HepG2 (cell line): ENCODE data around the gene PTK7. TPM values are rescaled to one million over a fixed set of nuclear protein-coding genes. Genes with fewer than 3 reads are reported as not detected.

ENCODE experiments used
- HDAC1 ChIP-seq: sonication (generic); formaldehyde crosslinking; IDR thresholded peaks from 2 replicates; pipeline ENCODE4 v1.5.1; 2020; ENCODE audit warnings: mild to moderate bottlenecking, missing genetic modification reagents
- KDM2A ChIP-seq: sonication (generic); formaldehyde crosslinking; IDR thresholded peaks from 2 replicates; pipeline ENCODE4 v1.4.0; 2020; ENCODE audit warnings: low read depth, missing genetic modification reagents, borderline replicate concordance
- KLF15 ChIP-seq: sonication (generic); formaldehyde crosslinking; IDR thresholded peaks from 2 replicates; pipeline ENCODE4 v1.8.1; 2023; ENCODE audit warnings: borderline replicate concordance, mild to moderate bottlenecking, inconsistent platforms, missing genetic modification reagents, mixed read lengths
- LBX2 ChIP-seq: sonication (generic); formaldehyde crosslinking; IDR thresholded peaks from 2 replicates; pipeline ENCODE4 v1.5.0; 2020; ENCODE audit warnings: missing genetic modification reagents, mild to moderate bottlenecking, borderline replicate concordance
- MAF1 ChIP-seq: sonication (generic); formaldehyde crosslinking; IDR thresholded peaks from 2 replicates; pipeline ENCODE4 v1.5.0; 2020; ENCODE audit warnings: missing genetic modification reagents, borderline replicate concordance
- MTF1 ChIP-seq: sonication (generic); formaldehyde crosslinking; IDR thresholded peaks from 2 replicates; pipeline ENCODE4 v1.5.0; 2020; ENCODE audit warnings: missing genetic modification reagents
- NONO ChIP-seq, 2 experiments: fragments of 450-650 bp in 1 of 2; sonication (generic) in 1 of 2; formaldehyde crosslinking in 1 of 2; IDR thresholded peaks in 1 of 2; conservative IDR thresholded peaks in 1 of 2; 2 replicates each; pipeline versions ENCODE4 v1.6.1 to v1.8.0; 2017 to 2022; ENCODE audit warnings: mild to moderate bottlenecking in 1 of 2, missing genetic modification reagents in 1 of 2, moderate library complexity in 1 of 2
- REPIN1 ChIP-seq: sonication (generic); formaldehyde crosslinking; IDR thresholded peaks from 2 replicates; pipeline ENCODE4 v1.8.0; 2022; ENCODE audit warnings: missing genetic modification reagents, low read depth, mild to moderate bottlenecking, borderline replicate concordance
- SALL1 ChIP-seq: sonication (generic); formaldehyde crosslinking; IDR thresholded peaks from 2 replicates; pipeline ENCODE4 v1.8.0; 2022; ENCODE audit warnings: mild to moderate bottlenecking, missing genetic modification reagents
- STAT6 ChIP-seq: sonication (generic); formaldehyde crosslinking; IDR thresholded peaks from 2 replicates; pipeline ENCODE4 v1.4.0; 2020; ENCODE audit warnings: missing genetic modification reagents, mild to moderate bottlenecking, borderline replicate concordance
- ZBTB26 ChIP-seq: IDR thresholded peaks from 2 replicates; pipeline ENCODE4 v1.6.1; 2016; ENCODE audit warnings: missing compliant biosample characterization, missing genetic modification reagents, borderline replicate concordance
- ZNF18 ChIP-seq: sonication (generic); formaldehyde crosslinking; IDR thresholded peaks from 2 replicates; pipeline ENCODE4 v1.8.0; 2022; ENCODE audit warnings: mild to moderate bottlenecking, missing genetic modification reagents; ENCODE audit not compliant: insufficient replicate concordance
- ZNF512 ChIP-seq: sonication (generic); formaldehyde crosslinking; IDR thresholded peaks from 2 replicates; pipeline ENCODE4 v1.4.0; 2020; ENCODE audit warnings: mild to moderate bottlenecking, missing genetic modification reagents
- ZNF512B ChIP-seq: sonication (generic); formaldehyde crosslinking; IDR thresholded peaks from 2 replicates; pipeline ENCODE4 v1.5.1; 2020; ENCODE audit warnings: missing genetic modification reagents, mild to moderate bottlenecking, borderline replicate concordance
- ZNF570 ChIP-seq: sonication (generic); formaldehyde crosslinking; IDR thresholded peaks from 2 replicates; pipeline ENCODE4 v1.4.0; 2020; ENCODE audit warnings: mild to moderate bottlenecking, missing genetic modification reagents, borderline replicate concordance
- ZNF839 ChIP-seq: sonication (generic); formaldehyde crosslinking; IDR thresholded peaks from 2 replicates; pipeline ENCODE4 v1.4.0; 2020; ENCODE audit warnings: missing genetic modification reagents, mild to moderate bottlenecking, borderline replicate concordance
- polyA plus RNA-seq, 8 experiments: library from polyadenylated mRNA; depleted of rRNA in 3 of 8; stranded (reverse) in 7 of 8; unstranded in 1 of 8; fragments of >200 nt; fragmentation: Illumina TruSeq in 4 of 8; extraction: Trizol in 4 of 8; gene quantifications; 2 replicates each; pipeline versions ENCODE4 v1.2.1 to v1.2.3, GENCODE V29; 2011 to 2016; ENCODE audit warnings: low read depth in 4 of 8, missing spikeins in 1 of 8, mixed read lengths in 1 of 8; ENCODE audit not compliant: insufficient read depth in 1 of 8
- total RNA-seq, 5 experiments: library from RNA; depleted of rRNA; stranded (reverse); fragments of >200 nt; fragmentation: Illumina TruSeq; extraction: Trizol; gene quantifications; 2 replicates each; pipeline ENCODE4 v1.2.3, GENCODE V29; 2016; ENCODE audit warnings: low read depth in 1 of 5

Gene PTK7
- total and polyA plus RNA-seq, 2 of the 13 experiments (the other 11 are each of a cell fraction or from before 2014, with no cell fraction given) = 98.5 to 99.8 TPM

GRCh38 chr6:43060034-43060754 lies 15.9 kb upstream of the PTK7 start (continued):
- TF ChIP-seq ZBTB26 (CRISPR knock-in tag) (peak; percentile 25; the same call in 1 of the 2 replicates), REPIN1 (peak; percentile 47; the same call in 1 of the 2 replicates), MTF1 (CRISPR knock-in tag) (no peak), ZNF570 (CRISPR knock-in tag) (no peak), KDM2A (CRISPR knock-in tag) (no peak; the same call in 1 of the 2 replicates), STAT6 (0 out of 2 replicates have a peak, but pooled peaks have one; percentile 89), ZNF512B (peak; percentile 85), LBX2 (0 out of 2 replicates have a peak, but pooled peaks have one; percentile 19), KLF15 (CRISPR knock-in tag) (no peak), NONO (IDR thresholded peaks at IDR 0.05) (no peak), NONO (CRISPR knock-in tag; conservative IDR thresholded peaks at IDR 0.05) (peak; percentile 84), HDAC1 (CRISPR knock-in tag) (peak; percentile 85), ZNF839 (CRISPR knock-in tag) (no peak), SALL1 (peak; percentile 70), ZNF18 (CRISPR knock-in tag) (peak; percentile 65), MAF1 (CRISPR knock-in tag) (no peak), ZNF512 (no peak; the same call in 1 of the 2 replicates)
